Glutamatergic neuron (in vitro differentiated cells): ENCODE data around the gene UNK. TPM values are rescaled to one million over a fixed set of nuclear protein-coding genes. Genes with fewer than 3 reads are reported as not detected.

Source experiments
- DNase-seq: peaks from one replicate; pipeline ENCODE4 v3.0.0; 2022
- H3K27ac Mint-ChIP-seq: one replicate; pipeline ENCODE4 v1.8.0; 2020; ENCODE audit warnings: mild to moderate bottlenecking, mixed read lengths, inconsistent platforms; ENCODE audit not compliant: unreplicated experiment
- H3K27me3 Mint-ChIP-seq: one replicate; pipeline ENCODE4 v1.8.0; 2020; ENCODE audit warnings: mild to moderate bottlenecking, moderate library complexity, mixed read lengths, inconsistent platforms; ENCODE audit not compliant: unreplicated experiment
- H3K36me3 Mint-ChIP-seq: one replicate; pipeline ENCODE4 v1.8.0; 2020; ENCODE audit warnings: mild to moderate bottlenecking, mixed read lengths, inconsistent platforms; ENCODE audit not compliant: unreplicated experiment
- H3K4me1 Mint-ChIP-seq: one replicate; pipeline ENCODE4 v1.8.0; 2020; ENCODE audit warnings: mild to moderate bottlenecking, low read depth, mixed read lengths, inconsistent platforms; ENCODE audit not compliant: unreplicated experiment
- H3K4me3 Mint-ChIP-seq: one replicate; pipeline ENCODE4 v1.8.0; 2020; ENCODE audit warnings: mild to moderate bottlenecking, mixed read lengths, inconsistent platforms; ENCODE audit not compliant: unreplicated experiment
- H3K9me3 Mint-ChIP-seq: one replicate; pipeline ENCODE4 v1.8.0; 2020; ENCODE audit warnings: mild to moderate bottlenecking, moderate library complexity, mixed read lengths, inconsistent platforms; ENCODE audit not compliant: unreplicated experiment
- total RNA-seq: library from RNA; stranded (reverse); fragmentation: NEBNext Ultra II Directional; extraction: Animal tissue kit (Norgen Biotek cat#: 25700); gene quantifications from one replicate; pipeline ENCODE4 v1.2.1, GENCODE V29; 2021; ENCODE audit not compliant: unreplicated experiment
- TF ChIP-seq, protein P1 (sequence below): fragments of 200-600 bp; sonication (generic); IDR thresholded peaks from one replicate; pipeline ENCODE4 v1.5.0; 2021; ENCODE audit not compliant: partially characterized antibody, unreplicated experiment

Gene UNK
- total RNA-seq, 1 donor from 2014 or later = 65.5 TPM

- Mint-ChIP-seq H3K4me3 (peak overlapping the region; percentile 86), H3K27ac (peak overlapping the region; percentile 96), H3K9me3 (peaks cover 11% of the 10 kb centered on the region), H3K36me3 (peaks cover 8% of the 10 kb centered on the region), H3K4me1 (peaks cover 18% of the 10 kb centered on the region), H3K27me3 (peaks cover 5% of the 10 kb centered on the region)
- no peak for DNase-seq
- TF ChIP-seq, protein P1, sequence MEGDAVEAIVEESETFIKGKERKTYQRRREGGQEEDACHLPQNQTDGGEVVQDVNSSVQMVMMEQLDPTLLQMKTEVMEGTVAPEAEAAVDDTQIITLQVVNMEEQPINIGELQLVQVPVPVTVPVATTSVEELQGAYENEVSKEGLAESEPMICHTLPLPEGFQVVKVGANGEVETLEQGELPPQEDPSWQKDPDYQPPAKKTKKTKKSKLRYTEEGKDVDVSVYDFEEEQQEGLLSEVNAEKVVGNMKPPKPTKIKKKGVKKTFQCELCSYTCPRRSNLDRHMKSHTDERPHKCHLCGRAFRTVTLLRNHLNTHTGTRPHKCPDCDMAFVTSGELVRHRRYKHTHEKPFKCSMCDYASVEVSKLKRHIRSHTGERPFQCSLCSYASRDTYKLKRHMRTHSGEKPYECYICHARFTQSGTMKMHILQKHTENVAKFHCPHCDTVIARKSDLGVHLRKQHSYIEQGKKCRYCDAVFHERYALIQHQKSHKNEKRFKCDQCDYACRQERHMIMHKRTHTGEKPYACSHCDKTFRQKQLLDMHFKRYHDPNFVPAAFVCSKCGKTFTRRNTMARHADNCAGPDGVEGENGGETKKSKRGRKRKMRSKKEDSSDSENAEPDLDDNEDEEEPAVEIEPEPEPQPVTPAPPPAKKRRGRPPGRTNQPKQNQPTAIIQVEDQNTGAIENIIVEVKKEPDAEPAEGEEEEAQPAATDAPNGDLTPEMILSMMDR = peak; percentile 77
These were observed 1.4 kb upstream of the UNK start for GRCh38 chr17:75783069-75783783.

DNA sequence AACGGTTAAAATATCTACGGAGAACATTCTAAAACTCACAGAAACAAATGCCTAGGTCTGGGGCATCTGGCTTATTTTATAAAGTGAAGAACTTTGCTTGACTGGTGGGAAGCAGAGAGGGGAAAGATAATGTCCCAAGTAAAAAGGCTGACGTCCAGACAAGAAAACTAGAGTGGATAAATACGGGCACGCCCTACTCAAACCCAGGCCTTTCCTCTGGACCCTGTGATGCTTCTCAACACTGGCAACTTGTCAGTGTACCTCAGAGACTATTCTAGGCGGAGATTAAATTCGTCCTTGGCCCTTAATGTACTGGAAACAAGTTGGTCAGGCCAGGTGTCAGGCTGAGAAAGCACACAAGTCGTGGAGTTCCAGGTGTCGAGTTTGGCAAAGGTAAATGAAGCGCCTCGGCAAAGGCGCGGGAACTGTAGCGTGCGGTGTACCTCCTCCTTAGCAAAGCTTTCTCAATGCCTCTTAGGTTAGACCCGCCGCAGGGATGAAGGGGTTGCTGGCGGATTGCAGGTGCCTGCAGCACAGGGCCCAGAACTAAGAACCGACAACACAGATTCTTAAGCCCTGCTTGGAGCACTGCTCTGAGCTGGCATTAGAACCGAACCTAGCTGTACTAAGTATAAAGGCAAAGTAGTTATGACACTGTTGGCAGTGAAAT lies 668 bp upstream of the UNK start:
- Mint-ChIP-seq H3K9me3 (peaks cover 6% of the 10 kb centered on the region), H3K4me3 (peak overlapping the region; percentile 86), H3K4me1 (peaks cover 18% of the 10 kb centered on the region), H3K36me3 (peaks cover 4% of the 10 kb centered on the region), H3K27me3 (peaks cover 5% of the 10 kb centered on the region), H3K27ac (peak overlapping the region; percentile 96)
- TF ChIP-seq, protein P1 = no peak
- no peak for DNase-seq

GRCh38 chr17:75785016-75785890 lies 647 bp downstream of the UNK start:
- H3K9me3 Mint-ChIP-seq = no peaks in the 10 kb centered on the region
- peaks cover 12% of the 10 kb centered on the region for H3K4me1 Mint-ChIP-seq
- peak; percentile 88 for DNase-seq
- no peaks in the 10 kb centered on the region for H3K27me3 Mint-ChIP-seq
- H3K36me3 Mint-ChIP-seq = no peaks in the 10 kb centered on the region
- TF ChIP-seq, protein P1 = no peak
- peak overlapping the region; percentile 96 for H3K27ac Mint-ChIP-seq
- peak overlapping the region; percentile 86 for H3K4me3 Mint-ChIP-seq

- no peak overlapping the region for H3K27ac Mint-ChIP-seq
- H3K36me3 Mint-ChIP-seq = no peaks in the 10 kb centered on the region
- no peak for DNase-seq
- H3K9me3 Mint-ChIP-seq = no peaks in the 10 kb centered on the region
- peaks cover 6% of the 10 kb centered on the region for H3K4me1 Mint-ChIP-seq
- no peak overlapping the region for H3K4me3 Mint-ChIP-seq
- H3K27me3 Mint-ChIP-seq = no peaks in the 10 kb centered on the region
- TF ChIP-seq, protein P1 = no peak
These were observed 6.6 kb downstream of the UNK start for GRCh38 chr17:75791254-75791653.
